GM23248 (cell line): Measurements from ENCODE around the gene HOXA5. TPM values are rescaled to one million over a fixed set of nuclear protein-coding genes. Genes with fewer than 3 reads are reported as not detected.

Experiments used
- DNase-seq: peaks from one replicate; pipeline ENCODE4 v3.0.0-alpha.2; 2015
- H2AFZ ChIP-seq: fragments of 200-600 bp; sonication (generic); 2 replicates; pipeline ENCODE4 v1.6.1; 2016; ENCODE audit warnings: antibody characterized with exemption
- H3F3A ChIP-seq: fragments of 200-600 bp; sonication (generic); 2 replicates; pipeline ENCODE4 v1.6.1; 2016; ENCODE audit warnings: mild to moderate bottlenecking, antibody characterized with exemption, mixed run types; ENCODE audit not compliant: insufficient read depth
- H3K27ac ChIP-seq: fragments of 200-600 bp; sonication (generic); 2 replicates; pipeline ENCODE4 v1.5.1; 2016; ENCODE audit warnings: mild to moderate bottlenecking
- H3K27me3 ChIP-seq: fragments of 200-600 bp; sonication (generic); replicated peaks from 2 replicates; pipeline ENCODE4 v1.6.1; 2016; ENCODE audit warnings: mild to moderate bottlenecking; ENCODE audit not compliant: insufficient read depth
- H3K36me3 ChIP-seq: fragments of 200-600 bp; sonication (generic); 2 replicates; pipeline ENCODE4 v1.6.1; 2016; ENCODE audit warnings: low read depth, mild to moderate bottlenecking
- H3K4me1 ChIP-seq: fragments of 200-600 bp; sonication (generic); 2 replicates; pipeline ENCODE4 v1.6.1; 2016; ENCODE audit warnings: mild to moderate bottlenecking; ENCODE audit not compliant: insufficient read depth
- H3K4me2 ChIP-seq: fragments of 200-600 bp; sonication (generic); one replicate; pipeline ENCODE4 v1.6.1; 2016; ENCODE audit warnings: mild to moderate bottlenecking; ENCODE audit not compliant: unreplicated experiment
- H3K4me3 ChIP-seq: fragments of 200-600 bp; sonication (generic); 2 replicates; pipeline ENCODE4 v1.5.1; 2016; ENCODE audit warnings: mild to moderate bottlenecking
- H3K79me2 ChIP-seq: fragments of 200-600 bp; sonication (generic); 2 replicates; pipeline ENCODE4 v1.6.1; 2016; ENCODE audit warnings: mild to moderate bottlenecking; ENCODE audit not compliant: insufficient read depth
- H3K9ac ChIP-seq: fragments of 200-600 bp; sonication (generic); 2 replicates; pipeline ENCODE4 v1.6.1; 2016; ENCODE audit warnings: mild to moderate bottlenecking
- H3K9me2 ChIP-seq: fragments of 200-600 bp; sonication (generic); 2 replicates; pipeline ENCODE4 v1.6.1; 2016; ENCODE audit warnings: mixed run types, mild to moderate bottlenecking, moderate library complexity; ENCODE audit not compliant: insufficient read depth
- H3K9me3 ChIP-seq: fragments of 200-600 bp; sonication (generic); one replicate; pipeline ENCODE4 v1.6.1; 2017; ENCODE audit warnings: low read depth
- H4K20me1 ChIP-seq: fragments of 200-600 bp; sonication (generic); 2 replicates; pipeline ENCODE4 v1.6.0; 2016; ENCODE audit not compliant: insufficient read depth
- EZH2 ChIP-seq: fragments of 200-600 bp; sonication (generic); IDR thresholded peaks from 2 replicates; pipeline ENCODE4 v1.6.1; 2018; ENCODE audit warnings: antibody characterized with exemption, mild to moderate bottlenecking; ENCODE audit not compliant: insufficient read depth, poor library complexity, severe bottlenecking
- EZH2phosphoT487 ChIP-seq: fragments of 200-600 bp; sonication (generic); IDR thresholded peaks from 2 replicates; pipeline ENCODE4 v1.6.1; 2018; ENCODE audit warnings: antibody characterized with exemption, moderate library complexity, mild to moderate bottlenecking, low read depth; ENCODE audit not compliant: insufficient read depth
- WGBS, 2 experiments: methylation state at CpG; one replicate each; pipeline ENCODE4 v1.1.6; 2015 to 2017; ENCODE audit warnings: low lambda C conversion rate in 2 of 2, low coverage in 1 of 2; ENCODE audit errors: missing lambda C conversion rate in 2 of 2; 5-methylcytosine and 5-hydroxymethylcytosine counted together
- in situ Hi-C: fragments of 300-500 bp; cut with MboI; formaldehyde crosslinking; loops from 2 replicates; pipeline ENCODE4 v1.15.0; 2020
- polyA plus RNA-seq: library from polyadenylated mRNA; unstranded; fragments of >200 nt; fragmentation: Nextera tagmentation; extraction: Ambion mirVana; gene quantifications from 2 replicates; pipeline ENCODE4 v1.2.1, GENCODE V29; 2016
- total RNA-seq: library from RNA; depleted of rRNA; stranded (reverse); fragments of >200 nt; shearing (Covaris generic); gene quantifications from 2 replicates; pipeline ENCODE4 v1.2.3, GENCODE V29; 2014

The HOXA5 gene
- total and polyA plus RNA-seq, 2 experiments from 2014 or later = 1.9 to 4.0 TPM

GRCh38 chr7:27159266-27160144 is 16.0 kb upstream of the HOXA5 start:
- Histone ChIP-seq H3K9me2 (no peaks in the 10 kb centered on the region), H2AFZ (no peak overlapping the region), H3K79me2 (peaks cover 49% of the 10 kb centered on the region), H3K4me1 (peaks cover 5% of the 10 kb centered on the region), H3K27ac (no peak overlapping the region), H3K9me3 (no peaks in the 10 kb centered on the region), H3K4me3 (no peak overlapping the region), H4K20me1 (no peaks in the 10 kb centered on the region), H3K9ac (no peak overlapping the region), H3K36me3 (peaks cover 10% of the 10 kb centered on the region; the same call in 1 of the 2 replicates), H3K4me2 (no peak overlapping the region), H3K27me3 (no peaks in the 10 kb centered on the region), H3F3A (peaks cover 7% of the 10 kb centered on the region; the same call in 1 of the 2 replicates)
- TF ChIP-seq EZH2phosphoT487 (no peak), EZH2 (no peak)
- in situ Hi-C loops = loop anchor here (10.0 kb wide), 4 partner anchors 305 to 1295 kb away; no protein-coding TSS in a partner anchor
- 94 to 95% methylated on average over 27 of the region's 27 CpGs for WGBS, 2 experiments
- no peak for DNase-seq

- H3K4me1 ChIP-seq = peaks cover 5% of the 10 kb centered on the region
These were observed 15.2 kb upstream of the HOXA5 start for GRCh38 chr7:27158436-27159265.

GRCh38 chr7:27157702-27158431 is 14.4 kb upstream of the HOXA5 start:
- H3K27ac ChIP-seq = no peak overlapping the region
- H3K9me3 ChIP-seq = no peaks in the 10 kb centered on the region
- H4K20me1 ChIP-seq = no peaks in the 10 kb centered on the region
- no peak overlapping the region for H3K4me2 ChIP-seq
- WGBS, 2 experiments = 96% methylated on average over 25 to 30 of the region's 30 CpGs
- no peak overlapping the region for H3K4me3 ChIP-seq
- H3K36me3 ChIP-seq = peaks cover 3% of the 10 kb centered on the region; the same call in 1 of the 2 replicates
- H3F3A ChIP-seq = peaks cover 15% of the 10 kb centered on the region
- peaks cover 9% of the 10 kb centered on the region for H3K4me1 ChIP-seq
- H3K9me2 ChIP-seq = no peaks in the 10 kb centered on the region
- H3K9ac ChIP-seq = no peak overlapping the region
- DNase-seq = no peak
- H2AFZ ChIP-seq = no peak overlapping the region
- H3K27me3 ChIP-seq = no peaks in the 10 kb centered on the region
- no peak for TF ChIP-seq EZH2
- TF ChIP-seq EZH2phosphoT487 = no peak
- H3K79me2 ChIP-seq = peaks cover 49% of the 10 kb centered on the region
- in situ Hi-C loops = loop anchor here (10.0 kb wide), 3 partner anchors 303 to 1293 kb away; no protein-coding TSS in a partner anchor

More at GRCh38 chr7:27158436-27159265, 15.2 kb upstream of the HOXA5 start:
- H3K9me2 ChIP-seq = no peaks in the 10 kb centered on the region
- no peak overlapping the region for H3K9ac ChIP-seq
- no peak overlapping the region for H3K4me2 ChIP-seq
- no peaks in the 10 kb centered on the region for H4K20me1 ChIP-seq
- H3K27ac ChIP-seq = no peak overlapping the region
- TF ChIP-seq EZH2phosphoT487 = no peak
- no peak for TF ChIP-seq EZH2
- H3K4me3 ChIP-seq = no peak overlapping the region
- peaks cover 49% of the 10 kb centered on the region for H3K79me2 ChIP-seq
- WGBS, 2 experiments = 98% methylated on average over 35 of the region's 35 CpGs
- peaks cover 10% of the 10 kb centered on the region; the same call in 1 of the 2 replicates for H3K36me3 ChIP-seq
- DNase-seq = no peak
- H3K27me3 ChIP-seq = no peaks in the 10 kb centered on the region
- H3F3A ChIP-seq = peaks cover 8% of the 10 kb centered on the region; the same call in 1 of the 2 replicates
- in situ Hi-C loops = loop anchor here (10.0 kb wide), 3 partner anchors 304 to 1294 kb away; no protein-coding TSS in a partner anchor
- H2AFZ ChIP-seq = no peak overlapping the region
- H3K9me3 ChIP-seq = no peaks in the 10 kb centered on the region
